SK-N-SH treated with all-trans-retinoic acid at 6 μM for 48 hours (cell line): ENCODE data around the gene PRSS16.

Source experiments
- ATAC-seq: fragments of 200-7000 bp; cut with Tn5 transposase; 3 replicates; pipeline ENCODE4 v1.9.1; 2020; ENCODE audit warnings: mild to moderate bottlenecking, moderate library complexity
- ARNTL ChIP-seq: fragments of 450-650 bp; formaldehyde crosslinking; IDR thresholded peaks from 2 replicates; pipeline ENCODE4 v1.5.0; 2020; ENCODE audit warnings: low read depth, mild to moderate bottlenecking, moderate library complexity, borderline replicate concordance
- BACH2 ChIP-seq: fragments of 250-450 bp; sonication (Bioruptor Pico); IDR thresholded peaks from 2 replicates; pipeline ENCODE4 v1.9.0; 2021; ENCODE audit warnings: mild to moderate bottlenecking, borderline replicate concordance
- CSDC2 ChIP-seq: fragments of 250-450 bp; sonication (Bioruptor Pico); IDR thresholded peaks from 2 replicates; pipeline ENCODE4 v1.5.0; 2020; ENCODE audit warnings: mild to moderate bottlenecking, moderate library complexity
- ESRRG ChIP-seq: fragments of 250-450 bp; sonication (Bioruptor Pico); IDR thresholded peaks from 2 replicates; pipeline ENCODE4 v1.6.1; 2021; ENCODE audit warnings: mild to moderate bottlenecking
- GLIS3 ChIP-seq: fragments of 250-450 bp; sonication (Bioruptor Pico); IDR thresholded peaks from 2 replicates; pipeline ENCODE4 v1.5.0; 2020; ENCODE audit warnings: mild to moderate bottlenecking, moderate library complexity
- ISL1 ChIP-seq: fragments of 250-450 bp; sonication (Bioruptor Pico); IDR thresholded peaks from 2 replicates; pipeline ENCODE4 v2.1.2; 2022; ENCODE audit warnings: mild to moderate bottlenecking, moderate library complexity
- OSR1 ChIP-seq: fragments of 250-450 bp; sonication (Bioruptor Pico); IDR thresholded peaks from 2 replicates; pipeline ENCODE4 v1.8.0; 2022; ENCODE audit warnings: moderate library complexity, mild to moderate bottlenecking, inconsistent platforms
- PPARA ChIP-seq: fragments of 250-450 bp; sonication (Bioruptor Pico); IDR thresholded peaks from 2 replicates; pipeline ENCODE4 v1.5.0; 2020; ENCODE audit warnings: mild to moderate bottlenecking, borderline replicate concordance
- RARB ChIP-seq: fragments of 250-450 bp; sonication (Bioruptor Pico); IDR thresholded peaks from 2 replicates; pipeline ENCODE4 v1.8.0; 2021; ENCODE audit warnings: mild to moderate bottlenecking, moderate library complexity
- SNAI2 ChIP-seq: fragments of 250-450 bp; sonication (Bioruptor Pico); IDR thresholded peaks from 2 replicates; pipeline ENCODE4 v1.5.0; 2020; ENCODE audit warnings: mild to moderate bottlenecking, moderate library complexity
- TOX ChIP-seq: fragments of 250-450 bp; sonication (Bioruptor Pico); IDR thresholded peaks from 2 replicates; pipeline ENCODE4 v1.8.0; 2021; ENCODE audit warnings: mild to moderate bottlenecking, moderate library complexity, borderline replicate concordance
- ZC3H10 ChIP-seq: fragments of 250-450 bp; sonication (Bioruptor Pico); IDR thresholded peaks from 2 replicates; pipeline ENCODE4 v1.5.1; 2021; ENCODE audit warnings: mild to moderate bottlenecking, moderate library complexity
- ZFP3 ChIP-seq: fragments of 250-450 bp; sonication (Bioruptor Pico); IDR thresholded peaks from 2 replicates; pipeline ENCODE4 v1.5.0; 2020; ENCODE audit warnings: mild to moderate bottlenecking, moderate library complexity
- ZFP30 ChIP-seq: fragments of 450-650 bp; formaldehyde crosslinking; IDR thresholded peaks from 2 replicates; pipeline ENCODE4 v1.5.0; 2022; ENCODE audit warnings: mild to moderate bottlenecking, moderate library complexity
- ZNF565 ChIP-seq: fragments of 450-650 bp; formaldehyde crosslinking; conservative IDR thresholded peaks from 2 replicates; pipeline ENCODE4 v1.5.0; 2020; ENCODE audit warnings: low read depth, mild to moderate bottlenecking, moderate library complexity
- ZNF70 ChIP-seq: fragments of 450-650 bp; formaldehyde crosslinking; IDR thresholded peaks from 2 replicates; pipeline ENCODE4 v1.5.0; 2020; ENCODE audit warnings: mild to moderate bottlenecking, moderate library complexity
- ZNF8 ChIP-seq: fragments of 450-650 bp; formaldehyde crosslinking; IDR thresholded peaks from 2 replicates; pipeline ENCODE4 v1.5.0; 2020; ENCODE audit warnings: mild to moderate bottlenecking, moderate library complexity
- TF ChIP-seq, protein P1 (sequence below): fragments of 250-450 bp; sonication (Bioruptor Pico); IDR thresholded peaks from 2 replicates; pipeline ENCODE4 v1.5.1; 2020; ENCODE audit warnings: low read depth, mild to moderate bottlenecking, moderate library complexity
- TF ChIP-seq, protein P2 (sequence below): fragments of 250-450 bp; sonication (Bioruptor Pico); IDR thresholded peaks from 2 replicates; pipeline ENCODE4 v1.8.0; 2020; ENCODE audit warnings: mild to moderate bottlenecking, moderate library complexity, borderline replicate concordance
- TF ChIP-seq, protein P3 (sequence below): fragments of 250-450 bp; sonication (Bioruptor Pico); IDR thresholded peaks from 2 replicates; pipeline ENCODE4 v1.5.1; 2021; ENCODE audit warnings: mild to moderate bottlenecking, moderate library complexity
- TF ChIP-seq, protein P4 (sequence below): fragments of 250-450 bp; sonication (Bioruptor Pico); IDR thresholded peaks from 2 replicates; pipeline ENCODE4 v1.8.0; 2021; ENCODE audit warnings: low read depth, mild to moderate bottlenecking, moderate library complexity, borderline replicate concordance

PRSS16 gene

GRCh38 chr6:27242589-27243265 is 4.8 kb upstream of the PRSS16 start:
- ATAC-seq = no peak
- TF ChIP-seq ARNTL (CRISPR knock-in tag) (no peak), TOX (CRISPR knock-in tag) (no peak), RARB (CRISPR knock-in tag) (no peak), ISL1 (CRISPR knock-in tag) (no peak), ZNF565 (CRISPR knock-in tag) (no peak), ZNF8 (CRISPR knock-in tag) (no peak), ZFP3 (no peak), GLIS3 (no peak), ZFP30 (no peak), ZC3H10 (CRISPR knock-in tag) (no peak), ESRRG (CRISPR knock-in tag) (no peak), PPARA (CRISPR knock-in tag) (no peak), SNAI2 (CRISPR knock-in tag) (no peak), ZNF70 (CRISPR knock-in tag) (no peak)
- TF ChIP-seq, protein P1, sequence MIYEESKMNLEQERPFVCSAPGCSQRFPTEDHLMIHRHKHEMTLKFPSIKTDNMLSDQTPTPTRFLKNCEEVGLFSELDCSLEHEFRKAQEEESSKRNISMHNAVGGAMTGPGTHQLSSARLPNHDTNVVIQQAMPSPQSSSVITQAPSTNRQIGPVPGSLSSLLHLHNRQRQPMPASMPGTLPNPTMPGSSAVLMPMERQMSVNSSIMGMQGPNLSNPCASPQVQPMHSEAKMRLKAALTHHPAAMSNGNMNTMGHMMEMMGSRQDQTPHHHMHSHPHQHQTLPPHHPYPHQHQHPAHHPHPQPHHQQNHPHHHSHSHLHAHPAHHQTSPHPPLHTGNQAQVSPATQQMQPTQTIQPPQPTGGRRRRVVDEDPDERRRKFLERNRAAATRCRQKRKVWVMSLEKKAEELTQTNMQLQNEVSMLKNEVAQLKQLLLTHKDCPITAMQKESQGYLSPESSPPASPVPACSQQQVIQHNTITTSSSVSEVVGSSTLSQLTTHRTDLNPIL (CRISPR knock-in tag) = no peak
- TF ChIP-seq, protein P2, sequence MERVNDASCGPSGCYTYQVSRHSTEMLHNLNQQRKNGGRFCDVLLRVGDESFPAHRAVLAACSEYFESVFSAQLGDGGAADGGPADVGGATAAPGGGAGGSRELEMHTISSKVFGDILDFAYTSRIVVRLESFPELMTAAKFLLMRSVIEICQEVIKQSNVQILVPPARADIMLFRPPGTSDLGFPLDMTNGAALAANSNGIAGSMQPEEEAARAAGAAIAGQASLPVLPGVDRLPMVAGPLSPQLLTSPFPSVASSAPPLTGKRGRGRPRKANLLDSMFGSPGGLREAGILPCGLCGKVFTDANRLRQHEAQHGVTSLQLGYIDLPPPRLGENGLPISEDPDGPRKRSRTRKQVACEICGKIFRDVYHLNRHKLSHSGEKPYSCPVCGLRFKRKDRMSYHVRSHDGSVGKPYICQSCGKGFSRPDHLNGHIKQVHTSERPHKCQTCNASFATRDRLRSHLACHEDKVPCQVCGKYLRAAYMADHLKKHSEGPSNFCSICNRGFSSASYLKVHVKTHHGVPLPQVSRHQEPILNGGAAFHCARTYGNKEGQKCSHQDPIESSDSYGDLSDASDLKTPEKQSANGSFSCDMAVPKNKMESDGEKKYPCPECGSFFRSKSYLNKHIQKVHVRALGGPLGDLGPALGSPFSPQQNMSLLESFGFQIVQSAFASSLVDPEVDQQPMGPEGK (CRISPR knock-in tag) = no peak
- TF ChIP-seq, protein P3, sequence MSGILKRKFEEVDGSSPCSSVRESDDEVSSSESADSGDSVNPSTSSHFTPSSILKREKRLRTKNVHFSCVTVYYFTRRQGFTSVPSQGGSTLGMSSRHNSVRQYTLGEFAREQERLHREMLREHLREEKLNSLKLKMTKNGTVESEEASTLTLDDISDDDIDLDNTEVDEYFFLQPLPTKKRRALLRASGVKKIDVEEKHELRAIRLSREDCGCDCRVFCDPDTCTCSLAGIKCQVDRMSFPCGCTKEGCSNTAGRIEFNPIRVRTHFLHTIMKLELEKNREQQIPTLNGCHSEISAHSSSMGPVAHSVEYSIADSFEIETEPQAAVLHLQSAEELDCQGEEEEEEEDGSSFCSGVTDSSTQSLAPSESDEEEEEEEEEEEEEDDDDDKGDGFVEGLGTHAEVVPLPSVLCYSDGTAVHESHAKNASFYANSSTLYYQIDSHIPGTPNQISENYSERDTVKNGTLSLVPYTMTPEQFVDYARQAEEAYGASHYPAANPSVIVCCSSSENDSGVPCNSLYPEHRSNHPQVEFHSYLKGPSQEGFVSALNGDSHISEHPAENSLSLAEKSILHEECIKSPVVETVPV (CRISPR knock-in tag) = no peak
- TF ChIP-seq, protein P4, sequence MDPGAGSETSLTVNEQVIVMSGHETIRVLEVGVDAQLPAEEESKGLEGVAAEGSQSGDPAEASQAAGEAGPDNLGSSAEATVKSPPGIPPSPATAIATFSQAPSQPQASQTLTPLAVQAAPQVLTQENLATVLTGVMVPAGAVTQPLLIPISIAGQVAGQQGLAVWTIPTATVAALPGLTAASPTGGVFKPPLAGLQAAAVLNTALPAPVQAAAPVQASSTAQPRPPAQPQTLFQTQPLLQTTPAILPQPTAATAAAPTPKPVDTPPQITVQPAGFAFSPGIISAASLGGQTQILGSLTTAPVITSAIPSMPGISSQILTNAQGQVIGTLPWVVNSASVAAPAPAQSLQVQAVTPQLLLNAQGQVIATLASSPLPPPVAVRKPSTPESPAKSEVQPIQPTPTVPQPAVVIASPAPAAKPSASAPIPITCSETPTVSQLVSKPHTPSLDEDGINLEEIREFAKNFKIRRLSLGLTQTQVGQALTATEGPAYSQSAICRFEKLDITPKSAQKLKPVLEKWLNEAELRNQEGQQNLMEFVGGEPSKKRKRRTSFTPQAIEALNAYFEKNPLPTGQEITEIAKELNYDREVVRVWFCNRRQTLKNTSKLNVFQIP (CRISPR knock-in tag) = no peak

DNA sequence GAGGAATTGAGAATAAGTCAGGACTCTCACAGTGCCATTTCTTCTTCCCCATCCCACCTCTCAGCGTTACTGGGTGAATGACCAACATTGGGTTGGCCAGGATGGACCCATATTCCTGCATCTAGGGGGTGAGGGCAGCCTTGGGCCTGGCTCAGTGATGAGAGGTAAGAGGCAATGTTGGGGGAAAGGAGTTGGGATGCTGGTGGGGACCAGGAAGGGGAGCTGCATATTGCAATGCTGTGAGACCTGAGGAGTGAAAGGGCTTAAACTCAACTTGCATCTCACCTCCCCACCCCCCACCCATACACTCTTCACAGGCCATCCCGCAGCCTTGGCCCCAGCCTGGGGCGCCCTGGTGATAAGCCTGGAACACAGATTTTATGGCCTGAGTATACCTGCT is 1.3 kb downstream of the PRSS16 start:
- TF ChIP-seq, protein P3 (CRISPR knock-in tag) = no peak
- TF ChIP-seq ZNF70 (CRISPR knock-in tag) = no peak
- no peak for TF ChIP-seq PPARA (CRISPR knock-in tag)
- no peak for TF ChIP-seq ZNF565 (CRISPR knock-in tag)
- no peak for TF ChIP-seq SNAI2 (CRISPR knock-in tag)
- no peak for TF ChIP-seq ZC3H10 (CRISPR knock-in tag)
- no peak for TF ChIP-seq TOX (CRISPR knock-in tag)
- TF ChIP-seq ZFP30 = no peak
- no peak for TF ChIP-seq ESRRG (CRISPR knock-in tag)
- TF ChIP-seq, protein P1 (CRISPR knock-in tag) = no peak
- TF ChIP-seq BACH2 (CRISPR knock-in tag) = no peak
- TF ChIP-seq ZNF8 (CRISPR knock-in tag) = no peak
- no peak for TF ChIP-seq CSDC2
- no peak for TF ChIP-seq RARB (CRISPR knock-in tag)
- no peak for TF ChIP-seq GLIS3
- TF ChIP-seq ARNTL (CRISPR knock-in tag) = no peak
- TF ChIP-seq ZFP3 = no peak
- TF ChIP-seq, protein P4 (CRISPR knock-in tag) = no peak
- TF ChIP-seq OSR1 (CRISPR knock-in tag) = no peak
- ATAC-seq = no peak
